ENCODE measurements around the gene MDN1.
"Not testable (repeated sequence)": the region's sequence is repeated elsewhere in the genome, so short reads cannot be mapped to it uniquely, and the experiment has no call there.

MDN1 gene

GRCh38 chr6:89818977-89819335 lies 638 bp downstream of the MDN1 start:
- peak; percentile 25 for DNase-seq

GRCh38 chr6:89817481-89817880 lies 2.1 kb downstream of the MDN1 start:
- no peak for DNase-seq

- DNase-seq = not testable (repeated sequence)
Observed at GRCh38 chr6:89813422-89813821, 6.2 kb downstream of the MDN1 start.

- DNase-seq = no peak
Observed at GRCh38 chr6:89807581-89807980, 12.0 kb downstream of the MDN1 start.

GRCh38 chr6:89805814-89806371 lies 13.7 kb downstream of the MDN1 start:
- DNase-seq = no peak

- DNase-seq = no peak
Observed at GRCh38 chr6:89803271-89803670, 16.3 kb downstream of the MDN1 start.

GRCh38 chr6:89799756-89800155 lies 19.8 kb downstream of the MDN1 start:
- DNase-seq = no peak

GRCh38 chr6:89799096-89799495 lies 20.5 kb downstream of the MDN1 start:
- no peak for DNase-seq

- no peak for DNase-seq
Observed at GRCh38 chr6:89797317-89797716, 22.3 kb downstream of the MDN1 start.

- no peak for DNase-seq
Observed at GRCh38 chr6:89794324-89794723, 25.3 kb downstream of the MDN1 start.

GRCh38 chr6:89793586-89793985 lies 26.0 kb downstream of the MDN1 start:
- DNase-seq = no peak

- DNase-seq = peak; percentile 15
Observed at GRCh38 chr6:89792881-89793280, 26.7 kb downstream of the MDN1 start.

- no peak for DNase-seq
Observed at GRCh38 chr6:89790403-89790802, 29.2 kb downstream of the MDN1 start.

- DNase-seq = no peak
Observed at GRCh38 chr6:89789980-89790379, 29.6 kb downstream of the MDN1 start.

- DNase-seq = no peak
Observed at GRCh38 chr6:89787660-89788328, 31.8 kb downstream of the MDN1 start.

- no peak for DNase-seq
Observed at GRCh38 chr6:89786970-89787369, 32.6 kb downstream of the MDN1 start.

GRCh38 chr6:89784838-89785237 lies 34.8 kb downstream of the MDN1 start:
- DNase-seq = no peak

- not testable (repeated sequence) for DNase-seq
Observed at GRCh38 chr6:89783293-89783692, 36.3 kb downstream of the MDN1 start.

GRCh38 chr6:89782222-89782621 lies 37.4 kb downstream of the MDN1 start:
- DNase-seq = no peak

GRCh38 chr6:89781070-89782034 lies 38.2 kb downstream of the MDN1 start:
- DNase-seq = no peak

- DNase-seq = no peak
Observed at GRCh38 chr6:89777455-89777854, 42.1 kb downstream of the MDN1 start.

- no peak for DNase-seq
Observed at GRCh38 chr6:89776583-89777233, 42.9 kb downstream of the MDN1 start.

- no peak for DNase-seq
Observed at GRCh38 chr6:89775150-89775549, 44.4 kb downstream of the MDN1 start.
